HG02981 (cell line): Measurements from ENCODE around the gene TMEM185A.
"Not testable (repeated sequence)": the region's sequence is repeated elsewhere in the genome, so short reads cannot be mapped to it uniquely, and the experiment has no call there.

Experiments
- ATAC-seq: cut with Tn5 transposase; IDR thresholded peaks from one replicate; pipeline ENCODE4 v1.9.1; 2021; ENCODE audit warnings: mild to moderate bottlenecking, moderate library complexity; ENCODE audit not compliant: unreplicated experiment

TMEM185A gene

DNA sequence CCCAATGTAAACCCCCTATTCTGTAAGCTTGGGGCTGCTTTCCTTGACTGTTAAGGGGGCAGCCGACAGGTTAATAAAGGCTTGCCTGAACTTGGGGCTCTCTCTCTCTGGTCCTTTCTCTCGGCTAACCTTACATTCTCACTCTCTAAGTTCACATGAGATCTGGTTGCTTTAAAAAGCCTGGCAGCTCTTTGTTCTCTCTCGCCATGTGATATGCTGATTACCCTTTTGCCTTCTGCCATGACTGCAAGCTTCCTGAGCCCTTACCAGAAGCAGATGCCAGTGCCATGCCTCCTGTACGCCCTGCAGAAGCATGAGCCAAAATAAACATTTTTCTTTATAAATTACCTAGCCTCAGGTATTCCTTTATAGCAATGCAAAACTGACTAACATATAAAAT, 76.3 kb downstream of the TMEM185A start:
- ATAC-seq: not testable (repeated sequence)

DNA sequence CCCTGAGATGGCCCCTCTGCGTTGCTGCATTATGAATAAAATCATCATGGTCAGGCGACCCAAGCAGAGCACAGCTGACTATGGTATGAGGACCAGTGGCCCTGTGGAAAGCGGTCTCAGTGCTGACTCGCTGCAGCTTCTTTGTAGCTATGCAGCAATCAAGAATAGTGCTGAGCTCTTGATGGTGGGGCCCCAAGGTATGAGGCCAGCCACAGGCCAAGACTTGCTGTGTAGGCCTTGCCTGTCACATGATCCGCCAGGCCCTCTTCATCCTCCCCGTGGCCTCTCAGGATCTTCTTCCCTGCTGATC, 79.7 kb downstream of the TMEM185A start:
- ATAC-seq: not testable (repeated sequence)

DNA sequence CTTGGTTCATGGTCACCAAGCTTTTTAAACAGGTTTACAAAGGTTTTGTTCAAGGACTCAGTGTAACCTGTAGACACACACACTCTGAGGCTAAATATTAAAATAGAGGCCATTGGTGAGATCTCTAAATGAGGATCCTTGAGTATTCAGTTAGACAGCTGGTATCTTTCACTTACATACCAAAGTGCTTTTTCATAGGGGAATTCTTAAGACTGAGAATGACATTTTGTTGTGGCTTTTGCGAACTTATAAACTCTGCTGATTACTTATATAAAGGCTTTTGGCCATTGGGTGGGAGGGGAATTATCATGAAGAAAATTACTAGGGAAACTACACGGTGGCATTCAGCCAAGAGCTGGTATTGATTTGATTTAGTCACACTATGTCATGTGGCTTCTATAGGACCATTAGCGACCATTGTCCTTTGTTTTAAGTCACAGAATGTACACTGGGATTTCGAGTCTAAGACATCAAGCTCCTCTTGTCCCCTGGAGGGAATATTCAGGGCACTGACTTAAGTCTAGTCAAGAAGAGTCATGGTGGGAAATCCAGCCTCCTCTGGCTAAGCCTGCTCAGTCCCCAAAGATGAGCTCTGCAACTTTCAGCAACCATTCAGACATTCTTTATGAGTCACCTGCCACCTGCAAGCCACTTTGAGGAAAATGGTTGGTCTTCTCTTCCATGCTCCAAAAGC, 80.2 kb downstream of the TMEM185A start:
- ATAC-seq: not testable (repeated sequence)

DNA sequence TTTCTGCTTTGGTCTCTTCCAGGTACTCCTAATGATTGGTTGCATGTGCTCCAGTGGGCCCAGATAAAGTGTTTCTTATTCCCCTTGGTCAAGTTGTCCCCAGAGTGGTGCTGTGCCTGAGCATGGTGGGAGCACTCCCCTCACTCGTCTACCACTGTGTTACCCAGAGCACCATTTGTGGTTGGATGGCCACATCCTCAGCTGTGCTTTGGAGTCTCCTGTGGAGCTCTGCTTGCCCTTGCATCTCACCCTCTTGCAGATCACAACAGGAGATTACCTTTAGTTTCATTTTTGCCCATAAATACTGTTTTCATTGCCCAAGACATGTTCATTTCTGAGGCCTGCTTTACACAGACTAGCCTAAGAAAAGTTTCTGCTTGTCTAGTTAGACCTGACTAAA, 81.1 kb downstream of the TMEM185A start:
- not testable (repeated sequence) for ATAC-seq

DNA sequence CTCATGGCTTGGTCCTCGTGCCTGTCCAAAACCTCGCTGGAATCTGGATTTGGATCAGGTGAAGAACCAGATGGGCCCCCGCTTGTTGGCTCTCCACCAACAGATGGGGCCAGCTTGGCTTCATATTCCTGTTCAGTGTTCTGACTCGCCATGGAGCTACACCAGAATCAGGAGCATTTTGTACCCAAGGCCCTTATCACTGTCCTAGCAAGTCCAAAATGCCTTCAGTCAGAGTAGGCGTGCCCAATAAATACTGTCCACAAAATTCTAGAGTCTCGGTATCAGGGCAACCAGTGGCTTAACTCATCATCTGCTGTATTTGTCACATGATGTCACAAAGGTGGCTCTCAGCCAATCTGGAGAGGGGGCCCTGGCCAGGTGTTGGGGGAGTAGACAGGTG, 81.9 kb downstream of the TMEM185A start, which contains the start of gene HSFX3:
Gene HSFX3, minus strand, starts transcription at position 224 of the 400 bp plus-strand sequence. Its CDS starts 72 bp downstream, at position 152.
- ATAC-seq: not testable (repeated sequence)

DNA sequence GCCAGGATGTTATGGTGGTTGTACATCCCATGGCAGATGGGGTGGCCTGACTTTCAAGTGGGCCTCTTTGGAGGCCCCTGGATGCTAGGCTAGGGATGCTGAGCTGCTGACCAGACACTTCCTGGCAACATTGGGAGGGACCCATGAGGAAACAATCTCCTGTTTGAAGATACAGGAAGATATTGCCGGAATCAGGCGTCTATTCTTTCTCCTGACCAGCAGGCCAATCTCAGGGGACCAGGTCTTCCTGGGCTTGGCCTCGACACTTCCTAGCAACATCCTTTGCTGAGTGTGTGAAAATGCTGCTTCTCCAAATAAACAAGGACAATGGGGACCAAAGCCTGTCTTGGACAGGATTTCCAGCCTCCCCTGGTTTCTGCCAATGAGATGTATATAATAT, 83.8 kb downstream of the TMEM185A start:
- not testable (repeated sequence) for ATAC-seq

DNA sequence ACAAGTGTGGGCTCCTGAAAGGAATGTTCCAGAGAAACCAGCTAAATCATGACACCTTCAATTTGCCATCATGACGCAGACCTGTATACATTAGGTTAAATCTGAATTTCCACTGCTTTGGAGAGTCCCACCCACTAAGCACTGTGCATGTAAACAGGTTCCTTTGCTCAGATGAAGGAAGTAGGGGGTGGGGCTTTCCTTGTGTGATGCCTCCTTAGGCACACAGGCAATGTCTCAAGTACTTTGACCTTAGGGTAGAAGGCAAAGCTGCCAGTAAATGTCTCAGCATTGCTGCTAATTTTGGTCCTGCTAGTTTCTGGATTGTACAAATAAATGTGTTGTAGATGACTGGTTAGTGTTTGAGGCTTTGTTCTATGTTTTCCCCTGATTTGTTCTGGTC, 84.6 kb downstream of the TMEM185A start:
- not testable (repeated sequence) for ATAC-seq
